ENCODE results near the gene RIIAD1. TPM values are rescaled to one million over a fixed set of nuclear protein-coding genes. Genes with fewer than 3 reads are reported as not detected.

RIIAD1 gene
- polyA plus RNA-seq, 3 donors, result not detected

GRCh38 chr1:151707541-151708065 is 13.7 kb upstream of the RIIAD1 start:
- no peak overlapping the region for H3K4me3 Mint-ChIP-seq
- intact Hi-C loops (cut with micrococcal nuclease), result no loop called here
- H3K4me2 ChIP-seq (replicated peaks; ENCODE audit: extremely low read depth, low read length, poor library complexity, severe bottlenecking), result no peak overlapping the region
- H3K27ac Mint-ChIP-seq, result no peak overlapping the region
- no peaks in the 10 kb centered on the region for H3K36me3 ChIP-seq (replicated peaks in 1 of 2; ENCODE audit: control insufficient read depth in 1 of 2, insufficient read depth in 2 of 2, low read length in 2 of 2)
- H4K20me1 ChIP-seq (ENCODE audit: insufficient read depth, low read length), result no peaks in the 10 kb centered on the region
- H3K79me2 ChIP-seq (ENCODE audit: insufficient read depth, low read length), result no peaks in the 10 kb centered on the region
- H2AFZ ChIP-seq (ENCODE audit: insufficient read depth, low read depth, low read length, poor library complexity, severe bottlenecking), result no peak overlapping the region
- no peak for TF ChIP-seq CTCF (IDR thresholded peaks at IDR 0.05)
- DNase-seq, result no peak
- H3K9ac ChIP-seq (ENCODE audit: insufficient read depth, low read length, poor library complexity, severe bottlenecking), result no peak overlapping the region
- no peaks in the 10 kb centered on the region for H3K9me3 ChIP-seq (replicated peaks in 1 of 2; ENCODE audit: control insufficient read depth in 1 of 2, insufficient read depth in 1 of 2, low read length in 2 of 2)
- no peak overlapping the region for H3K27ac ChIP-seq (ENCODE audit: low read depth in 1 of 2, low read length in 2 of 2)
- H3K36me3 Mint-ChIP-seq, result no peaks in the 10 kb centered on the region
- 94% methylated on average over 14 of the region's 15 CpGs for whole genome bisulfite sequencing (ENCODE audit: insufficient coverage)
- no peaks in the 10 kb centered on the region for H3K27me3 ChIP-seq (ENCODE audit: control insufficient read depth in 2 of 2, insufficient read depth in 2 of 2, low read length in 2 of 2)
- H3K4me3 ChIP-seq (replicated peaks in 1 of 3; ENCODE audit: low read depth in 2 of 3, low read length in 3 of 3), result no peak overlapping the region
- H3K4me1 ChIP-seq (ENCODE audit: control insufficient read depth in 1 of 2, insufficient read depth in 2 of 2, low read length in 2 of 2), result peaks cover 0 to 5% of the 10 kb centered on the region in 2 donors
- H3K27me3 Mint-ChIP-seq (ENCODE audit: low read depth in 3 of 3), result peaks cover 0 to 9% (median 5%) of the 10 kb centered on the region in 3 donors
- no peaks in the 10 kb centered on the region for H3K9me3 Mint-ChIP-seq
- H3K4me1 Mint-ChIP-seq, result peaks cover 12% of the 10 kb centered on the region

GRCh38 chr1:151708891-151709290 is 12.4 kb upstream of the RIIAD1 start:
- no peak overlapping the region for H2AFZ ChIP-seq (ENCODE audit: insufficient read depth, low read depth, low read length, poor library complexity, severe bottlenecking)
- no peak overlapping the region for H3K4me2 ChIP-seq (replicated peaks; ENCODE audit: extremely low read depth, low read length, poor library complexity, severe bottlenecking)
- Mint-ChIP-seq H3K27me3 (ENCODE audit: low read depth in 3 of 3) (peaks cover 3 to 12% (median 5%) of the 10 kb centered on the region in 3 donors), H3K9me3 (no peaks in the 10 kb centered on the region), H3K4me3 (no peak overlapping the region), H3K36me3 (no peaks in the 10 kb centered on the region), H3K4me1 (no peaks in the 10 kb centered on the region), H3K27ac (no peak overlapping the region)
- no peak for DNase-seq
- H3K9ac ChIP-seq (ENCODE audit: insufficient read depth, low read length, poor library complexity, severe bottlenecking), result no peak overlapping the region
- H3K79me2 ChIP-seq (ENCODE audit: insufficient read depth, low read length), result no peaks in the 10 kb centered on the region
- no peak overlapping the region for H3K4me3 ChIP-seq (replicated peaks in 1 of 3; ENCODE audit: low read depth in 2 of 3, low read length in 3 of 3)
- no peak for TF ChIP-seq CTCF (IDR thresholded peaks at IDR 0.05)
- H3K9me3 ChIP-seq (replicated peaks in 1 of 2; ENCODE audit: control insufficient read depth in 1 of 2, insufficient read depth in 1 of 2, low read length in 2 of 2), result no peaks in the 10 kb centered on the region
- H3K27me3 ChIP-seq (ENCODE audit: control insufficient read depth in 2 of 2, insufficient read depth in 2 of 2, low read length in 2 of 2), result peaks cover 0 to 4% of the 10 kb centered on the region in 2 donors
- WGBS (ENCODE audit: insufficient coverage), result 77% methylated on average over 10 of the region's 15 CpGs
- no peaks in the 10 kb centered on the region for H4K20me1 ChIP-seq (ENCODE audit: insufficient read depth, low read length)
- no peak overlapping the region for H3K27ac ChIP-seq (ENCODE audit: low read depth in 1 of 2, low read length in 2 of 2)
- H3K4me1 ChIP-seq (ENCODE audit: control insufficient read depth in 1 of 2, insufficient read depth in 2 of 2, low read length in 2 of 2), result no peaks in the 10 kb centered on the region
- intact Hi-C loops (cut with micrococcal nuclease), result no loop called here
- no peaks in the 10 kb centered on the region for H3K36me3 ChIP-seq (replicated peaks in 1 of 2; ENCODE audit: control insufficient read depth in 1 of 2, insufficient read depth in 2 of 2, low read length in 2 of 2)

Measured in CD14-positive monocyte (primary cell).